Neuron (in vitro differentiated cells): Measurements from ENCODE around the gene TMEM201.

Experiments
- H2AFZ ChIP-seq: one replicate; pipeline ENCODE4 v1.6.1; 2013; ENCODE audit warnings: low read depth, mild to moderate bottlenecking, inconsistent platforms, low read length, moderate library complexity
- H3K27me3 ChIP-seq: one replicate; pipeline ENCODE4 v1.6.1; 2013; ENCODE audit warnings: low read length; ENCODE audit not compliant: insufficient read depth
- H3K36me3 ChIP-seq: one replicate; pipeline ENCODE4 v1.6.1; 2013; ENCODE audit warnings: low read length; ENCODE audit not compliant: insufficient read depth
- H3K4me1 ChIP-seq: one replicate; pipeline ENCODE4 v1.6.1; 2013; ENCODE audit warnings: low read length; ENCODE audit not compliant: insufficient read depth
- H3K4me3 ChIP-seq: 2 replicates; pipeline ENCODE4 v1.5.1; 2013; ENCODE audit warnings: mild to moderate bottlenecking, low read length, moderate library complexity
- H3K9me3 ChIP-seq: one replicate; pipeline ENCODE4 v1.6.1; 2013; ENCODE audit warnings: low read length

Gene TMEM201

GRCh38 chr1:9597361-9598315 lies 8.9 kb downstream of the TMEM201 start:
- Histone ChIP-seq H2AFZ (no peak overlapping the region), H3K4me1 (peaks cover 19% of the 10 kb centered on the region), H3K27me3 (no peaks in the 10 kb centered on the region), H3K36me3 (peaks cover 50% of the 10 kb centered on the region), H3K9me3 (no peaks in the 10 kb centered on the region), H3K4me3 (no peak overlapping the region)

- Histone ChIP-seq H2AFZ (no peak overlapping the region), H3K4me3 (no peak overlapping the region), H3K4me1 (peaks cover 12% of the 10 kb centered on the region), H3K9me3 (no peaks in the 10 kb centered on the region), H3K27me3 (no peaks in the 10 kb centered on the region), H3K36me3 (peaks cover 56% of the 10 kb centered on the region)
These were observed 9.6 kb downstream of the TMEM201 start for GRCh38 chr1:9598316-9598700.

- H3K27me3 ChIP-seq, result no peaks in the 10 kb centered on the region
- H3K4me1 ChIP-seq, result no peaks in the 10 kb centered on the region
- peaks cover 69% of the 10 kb centered on the region for H3K36me3 ChIP-seq
- H3K9me3 ChIP-seq, result no peaks in the 10 kb centered on the region
- H2AFZ ChIP-seq, result no peak overlapping the region
- no peak overlapping the region for H3K4me3 ChIP-seq
These were observed 11.0 kb downstream of the TMEM201 start for GRCh38 chr1:9599741-9600140.

- H3K4me1 ChIP-seq, result no peaks in the 10 kb centered on the region
- H3K4me3 ChIP-seq, result no peak overlapping the region
- no peaks in the 10 kb centered on the region for H3K9me3 ChIP-seq
- H3K36me3 ChIP-seq, result peaks cover 74% of the 10 kb centered on the region
- no peak overlapping the region for H2AFZ ChIP-seq
- H3K27me3 ChIP-seq, result no peaks in the 10 kb centered on the region
These were observed 12.4 kb downstream of the TMEM201 start for GRCh38 chr1:9600861-9601834.

- Histone ChIP-seq H3K4me1 (no peaks in the 10 kb centered on the region), H3K27me3 (no peaks in the 10 kb centered on the region), H3K4me3 (no peak overlapping the region), H3K9me3 (no peaks in the 10 kb centered on the region), H2AFZ (no peak overlapping the region), H3K36me3 (peaks cover 72% of the 10 kb centered on the region)
These were observed 13.5 kb downstream of the TMEM201 start for GRCh38 chr1:9601942-9602793.

GRCh38 chr1:9602794-9603167 lies 14.1 kb downstream of the TMEM201 start:
- no peaks in the 10 kb centered on the region for H3K27me3 ChIP-seq
- H3K4me3 ChIP-seq, result no peak overlapping the region
- H3K36me3 ChIP-seq, result peaks cover 72% of the 10 kb centered on the region
- no peaks in the 10 kb centered on the region for H3K4me1 ChIP-seq
- no peaks in the 10 kb centered on the region for H3K9me3 ChIP-seq
- no peak overlapping the region for H2AFZ ChIP-seq

GRCh38 chr1:9603307-9603706 lies 14.6 kb downstream of the TMEM201 start:
- Histone ChIP-seq H3K36me3 (peaks cover 72% of the 10 kb centered on the region), H3K4me1 (no peaks in the 10 kb centered on the region)

GRCh38 chr1:9603766-9604753 lies 15.3 kb downstream of the TMEM201 start:
- peaks cover 77% of the 10 kb centered on the region for H3K36me3 ChIP-seq
- H3K27me3 ChIP-seq, result no peaks in the 10 kb centered on the region
- no peak overlapping the region for H2AFZ ChIP-seq
- no peaks in the 10 kb centered on the region for H3K9me3 ChIP-seq
- no peaks in the 10 kb centered on the region for H3K4me1 ChIP-seq
- H3K4me3 ChIP-seq, result no peak overlapping the region

More at GRCh38 chr1:9603307-9603706, 14.6 kb downstream of the TMEM201 start:
- no peak overlapping the region for H3K4me3 ChIP-seq
- no peaks in the 10 kb centered on the region for H3K27me3 ChIP-seq
- H2AFZ ChIP-seq, result no peak overlapping the region
- no peaks in the 10 kb centered on the region for H3K9me3 ChIP-seq

- no peaks in the 10 kb centered on the region for H3K27me3 ChIP-seq
- no peaks in the 10 kb centered on the region for H3K4me1 ChIP-seq
- no peak overlapping the region for H3K4me3 ChIP-seq
- no peaks in the 10 kb centered on the region for H3K9me3 ChIP-seq
- H3K36me3 ChIP-seq, result peaks cover 82% of the 10 kb centered on the region
- H2AFZ ChIP-seq, result no peak overlapping the region
These were observed 16.1 kb downstream of the TMEM201 start for GRCh38 chr1:9604836-9605235.

GRCh38 chr1:9605946-9606455 lies 17.3 kb downstream of the TMEM201 start:
- Histone ChIP-seq H3K4me3 (no peak overlapping the region), H3K4me1 (no peaks in the 10 kb centered on the region), H2AFZ (no peak overlapping the region), H3K9me3 (no peaks in the 10 kb centered on the region), H3K27me3 (no peaks in the 10 kb centered on the region), H3K36me3 (peaks cover 80% of the 10 kb centered on the region)

GRCh38 chr1:9606458-9606857 lies 17.7 kb downstream of the TMEM201 start:
- H3K9me3 ChIP-seq, result no peaks in the 10 kb centered on the region
- H3K27me3 ChIP-seq, result no peaks in the 10 kb centered on the region
- no peaks in the 10 kb centered on the region for H3K4me1 ChIP-seq
- no peak overlapping the region for H3K4me3 ChIP-seq
- no peak overlapping the region for H2AFZ ChIP-seq
- peaks cover 79% of the 10 kb centered on the region for H3K36me3 ChIP-seq
